Pulmonary artery endothelial cell (primary cell): ENCODE measurements around the gene EPSTI1. TPM values are rescaled to one million over a fixed set of nuclear protein-coding genes. Genes with fewer than 3 reads are reported as not detected.

ENCODE experiments used
- DNase-seq: peaks from one replicate; pipeline ENCODE4 v3.0.0-alpha.2; 2011; ENCODE audit warnings: low read depth, low spot score
- total RNA-seq: library from RNA; depleted of rRNA; stranded (reverse); fragments of >200 nt; gene quantifications from 2 replicates; pipeline ENCODE4 v1.2.3, GENCODE V29; 2014

Gene EPSTI1
- total RNA-seq, 1 donor from 2014 or later, result 2.8 TPM

- no peak for DNase-seq
These were observed 139.9 kb downstream of the EPSTI1 start for GRCh38 chr13:42852136-42852535.

DNA sequence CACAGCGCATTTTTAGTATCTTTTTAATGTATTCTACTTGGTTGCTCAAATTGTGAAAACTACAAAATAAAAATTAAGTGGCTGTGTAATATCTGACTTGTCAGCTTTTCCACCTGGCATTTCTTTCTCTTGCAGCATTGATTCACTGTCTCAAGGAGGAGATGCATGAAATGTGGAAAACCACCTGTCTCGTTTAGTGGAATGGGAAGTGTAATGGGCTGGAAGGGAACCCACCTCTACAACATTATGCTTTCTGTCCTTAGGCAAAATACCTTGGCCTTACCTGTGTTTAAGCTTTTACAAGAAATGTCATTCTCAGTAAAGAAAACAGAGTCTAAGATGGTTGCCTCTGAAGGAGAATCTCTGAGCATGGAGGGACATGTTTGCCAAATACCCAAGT is 142.8 kb downstream of the EPSTI1 start:
- no peak for DNase-seq

DNA sequence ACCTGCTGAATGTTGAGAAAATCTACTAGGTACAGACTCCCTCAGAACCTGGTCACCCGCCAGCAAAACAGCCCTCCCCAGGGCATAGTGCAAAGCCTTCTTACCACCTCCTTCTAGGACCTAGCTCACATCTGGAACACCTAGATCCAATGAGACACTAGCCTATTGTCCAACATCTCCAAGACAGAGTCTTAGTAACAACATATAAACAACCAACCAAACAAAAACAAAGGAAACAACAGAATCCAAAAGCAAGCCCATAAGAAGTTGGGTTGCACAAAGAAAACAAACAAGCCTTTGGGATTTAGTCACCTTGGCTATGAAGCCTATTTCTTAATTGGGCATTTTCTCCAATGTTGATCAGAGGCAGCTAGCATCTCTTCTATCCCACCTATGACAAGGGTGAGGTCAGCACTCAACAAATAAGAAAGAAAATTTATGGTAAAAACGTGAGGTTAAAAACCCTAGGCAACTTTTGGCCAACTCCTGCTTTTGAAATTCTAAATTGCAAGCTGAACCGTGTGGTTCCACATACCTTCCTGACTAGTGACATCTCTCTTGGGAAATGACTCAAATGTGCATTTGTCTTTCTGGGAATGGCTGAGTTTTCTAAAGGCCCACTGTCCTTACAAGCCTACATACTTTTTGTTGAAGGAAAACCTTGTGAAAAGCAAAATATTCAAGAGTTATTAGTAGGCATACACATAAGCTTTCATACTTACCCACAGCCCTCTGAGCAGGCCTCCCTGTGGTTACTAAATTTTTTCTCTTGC is 144.0 kb downstream of the EPSTI1 start:
- no peak for DNase-seq

- DNase-seq, result no peak
These were observed 154.9 kb downstream of the EPSTI1 start for GRCh38 chr13:42836930-42837690.

Other genes starting within 250 kb of the EPSTI1 start
- not detected in 2 replicates for gene FAM216B, start 210.7 kb downstream of the EPSTI1 start, total RNA-seq
- gene DNAJC15, start 31.3 kb upstream of the EPSTI1 start, total RNA-seq, result 27.2 and 36.7 TPM in 2 replicates